ENCODE data around the gene GRHL1. TPM values are rescaled to one million over a fixed set of nuclear protein-coding genes. Genes with fewer than 3 reads are reported as not detected.

Gene GRHL1
- total and polyA plus RNA-seq, 9 donors, result 0.18 to 2.4 (median 0.63) TPM; not detected in 1

DNA sequence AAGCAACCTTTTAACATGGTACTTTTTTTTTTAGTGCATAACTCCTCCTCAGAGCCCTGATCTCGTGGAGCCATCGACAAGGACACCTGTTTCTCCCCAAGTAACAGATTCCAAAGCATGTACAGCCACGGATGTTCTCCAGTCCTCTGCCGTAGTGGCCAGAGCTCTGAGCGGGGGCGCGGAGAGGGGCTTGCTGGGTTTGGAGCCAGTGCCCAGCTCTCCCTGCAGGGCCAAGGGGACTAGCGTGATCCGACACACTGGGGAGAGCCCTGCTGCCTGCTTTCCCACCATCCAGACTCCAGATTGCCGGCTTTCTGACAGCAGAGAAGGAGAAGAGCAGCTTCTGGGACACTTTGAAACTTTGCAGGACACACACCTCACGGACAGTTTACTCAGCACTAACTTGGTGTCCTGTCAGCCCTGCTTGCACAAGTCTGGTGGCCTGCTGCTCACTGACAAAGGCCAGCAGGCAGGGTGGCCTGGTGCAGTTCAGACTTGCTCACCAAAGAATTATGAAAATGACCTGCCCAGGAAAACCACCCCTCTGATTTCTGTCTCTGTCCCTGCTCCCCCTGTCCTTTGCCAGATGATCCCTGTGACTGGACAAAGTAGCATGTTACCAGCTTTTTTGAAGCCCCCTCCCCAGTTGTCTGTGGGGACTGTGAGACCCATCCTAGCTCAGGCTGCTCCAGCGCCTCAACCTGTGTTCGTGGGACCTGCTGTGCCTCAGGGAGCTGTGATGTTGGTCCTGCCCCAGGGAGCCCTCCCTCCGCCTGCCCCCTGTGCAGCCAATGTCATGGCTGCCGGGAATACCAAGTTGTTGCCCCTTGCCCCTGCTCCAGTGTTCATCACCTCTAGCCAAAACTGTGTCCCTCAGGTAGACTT lies 96.4 kb downstream of the GRHL1 start:
- H3K4me1 ChIP-seq (ENCODE audit: insufficient read depth), result peaks cover 7% of the 10 kb centered on the region
- H3K27me3 ChIP-seq, result no peaks in the 10 kb centered on the region
- H3K9me3 ChIP-seq, result no peaks in the 10 kb centered on the region
- DNase-seq, result no peak
- H3K36me3 ChIP-seq, result no peaks in the 10 kb centered on the region
- 78 to 83% (median 82%) methylated on average over 15 of the region's 15 CpGs for WGBS, 3 donors
- intact Hi-C loops (cut with DNase I), result loop anchor here (2.0 to 10.0 kb wide), 4 partner anchors 61 to 1697 kb away; partner anchors contain the start of gene LPIN1 (in 1 of the 4)
- no peak overlapping the region for H3K27ac ChIP-seq
- no peak overlapping the region for H3K4me3 ChIP-seq
- no peak for TF ChIP-seq CTCF (IDR thresholded peaks at IDR 0.05)
- TF ChIP-seq POLR2A (IDR thresholded peaks at IDR 0.05), result no peak

- Histone ChIP-seq H3K27ac (no peak overlapping the region), H3K9me3 (no peaks in the 10 kb centered on the region), H3K36me3 (no peaks in the 10 kb centered on the region), H3K27me3 (no peaks in the 10 kb centered on the region), H3K4me1 (ENCODE audit: insufficient read depth) (peaks cover 10% of the 10 kb centered on the region), H3K4me3 (no peak overlapping the region)
- 46 to 50% (median 47%) methylated on average over 10 of the region's 10 CpGs for WGBS, 3 donors
- intact Hi-C loops (cut with DNase I), result loop anchor here (2.0 to 10.0 kb wide), 3 partner anchors 61 to 1696 kb away; partner anchors contain the start of gene LPIN1 (in 1 of the 4)
- TF ChIP-seq POLR2A (IDR thresholded peaks at IDR 0.05) (no peak), CTCF (IDR thresholded peaks at IDR 0.05) (peak; percentile 45 to 60 (median 50))
- DNase-seq, result peak in 1 of 5 donors; percentile 16
Observed at GRCh38 chr2:10048501-10049171, 97.1 kb downstream of the GRHL1 start.

Other genes starting within 250 kb of the GRHL1 start
- gene TAF1B, start 108.2 kb upstream of the GRHL1 start, total RNA-seq, result 10 to 100 TPM; 12.6 to 22.0 (median 18.2) TPM
- gene TAF1B, start 108.2 kb upstream of the GRHL1 start, polyA plus RNA-seq, result 10 to 100 TPM in 1 of 2 donors, 1 to 10 TPM in 1; 6.4 to 10.1 TPM
- gene KLF11, start 91.9 kb downstream of the GRHL1 start, total RNA-seq, result 10 to 100 TPM; 21.6 to 45.3 (median 31.4) TPM
- 10 to 100 TPM; 22.8 to 41.8 TPM for gene KLF11, start 91.9 kb downstream of the GRHL1 start, polyA plus RNA-seq
- 10 to 100 TPM in 6 of 7 donors, 1 to 10 TPM in 1; 8.8 to 21.5 (median 13.0) TPM for gene CYS1, start 128.7 kb downstream of the GRHL1 start, total RNA-seq
- gene CYS1, start 128.7 kb downstream of the GRHL1 start, polyA plus RNA-seq, result 1 to 10 TPM; 5.9 to 9.0 TPM
- 1 to 10 TPM in 3 of 7 donors, under 1 TPM in 2, not detected in 2; 0.24 to 4.6 (median 1.3) TPM for gene RRM2, start 171.0 kb downstream of the GRHL1 start, total RNA-seq
- 1 to 10 TPM in 1 of 2 donors, under 1 TPM in 1; 0.51 to 4.1 TPM for gene RRM2, start 171.0 kb downstream of the GRHL1 start, polyA plus RNA-seq

Data from ovary (tissue), 9 donors.